GM21576 (cell line): Measurements from ENCODE around the gene PTGES.
"Not testable (repeated sequence)": the region's sequence is repeated elsewhere in the genome, so short reads cannot be mapped to it uniquely, and the experiment has no call there.

ENCODE experiments used
- ATAC-seq: cut with Tn5 transposase; IDR thresholded peaks from one replicate; pipeline ENCODE4 v1.9.1; 2021; ENCODE audit warnings: mild to moderate bottlenecking, moderate library complexity; ENCODE audit not compliant: unreplicated experiment

PTGES gene, protein sequence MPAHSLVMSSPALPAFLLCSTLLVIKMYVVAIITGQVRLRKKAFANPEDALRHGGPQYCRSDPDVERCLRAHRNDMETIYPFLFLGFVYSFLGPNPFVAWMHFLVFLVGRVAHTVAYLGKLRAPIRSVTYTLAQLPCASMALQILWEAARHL

GRCh38 chr9:129752900-129753729 lies at the start of gene PTGES:
PTGES (minus strand) TSS chr9:129753042; CDS start chr9:129753012, 30 bp downstream.
- no peak for ATAC-seq

DNA sequence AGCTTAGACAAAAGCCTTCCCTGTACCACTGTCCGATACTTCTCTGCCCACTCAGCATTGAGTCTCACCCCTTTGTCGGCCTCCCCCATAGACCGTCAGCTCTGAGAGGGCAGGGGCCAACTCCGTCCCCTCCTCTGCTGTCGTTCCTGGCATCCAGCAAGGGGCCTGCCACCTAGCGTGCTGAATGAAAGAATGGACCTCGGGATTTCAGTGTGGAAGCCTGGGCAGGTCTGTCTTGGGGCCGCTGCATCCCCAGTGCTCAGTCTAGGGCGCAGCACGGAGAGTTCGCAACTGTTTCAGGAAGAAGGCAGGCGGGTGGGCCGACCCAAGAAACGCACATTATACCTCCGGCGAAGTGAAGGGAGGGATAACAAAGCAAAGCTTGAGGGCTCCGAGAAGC lies 48.7 kb upstream of the PTGES start:
- no peak for ATAC-seq

DNA sequence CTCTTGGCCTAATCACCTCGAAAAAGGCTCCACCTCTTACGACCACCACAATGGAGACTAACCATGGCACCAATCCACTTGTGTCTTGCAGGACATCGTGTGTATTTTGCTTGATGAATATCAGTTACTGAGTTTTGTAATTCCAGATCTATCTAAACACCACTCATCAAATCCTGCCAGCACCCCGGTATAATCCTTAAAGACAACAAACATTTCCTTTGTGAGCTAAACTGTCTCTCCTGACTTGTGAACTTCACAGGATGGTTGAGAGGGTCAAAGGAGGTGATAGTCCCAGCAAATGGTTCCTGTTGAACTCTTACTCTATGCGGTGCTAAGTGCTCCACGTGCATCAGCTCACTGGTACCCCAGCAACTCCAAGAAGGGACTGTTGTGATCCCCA lies 46.1 kb upstream of the PTGES start:
- no peak for ATAC-seq

GRCh38 chr9:129796029-129796428 lies 43.2 kb upstream of the PTGES start:
- ATAC-seq = not testable (repeated sequence)

GRCh38 chr9:129794549-129794948 lies 41.7 kb upstream of the PTGES start:
- ATAC-seq = no peak

DNA sequence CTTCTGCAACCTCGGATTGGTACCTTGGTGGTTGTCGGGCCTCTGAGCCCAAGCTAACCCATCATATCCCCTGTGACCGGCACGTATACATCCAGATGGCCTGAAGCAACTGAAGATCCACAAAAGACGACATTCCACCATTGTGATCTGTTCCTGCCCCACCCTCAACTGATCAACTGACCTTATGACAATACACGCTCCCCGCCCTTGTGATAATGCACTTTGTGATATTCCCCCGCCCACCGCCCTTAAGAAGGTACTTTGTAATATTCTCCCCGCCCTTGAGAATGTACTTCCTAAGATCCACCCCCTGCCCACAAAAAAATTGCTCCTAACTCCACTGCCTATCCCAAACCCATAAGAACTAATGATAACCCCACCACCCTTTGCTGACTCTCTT lies 33.6 kb upstream of the PTGES start:
- no peak for ATAC-seq

- no peak for ATAC-seq
Observed at GRCh38 chr9:129785866-129786265, 33.0 kb upstream of the PTGES start.

GRCh38 chr9:129784970-129785369 lies 32.1 kb upstream of the PTGES start:
- not testable (repeated sequence) for ATAC-seq

- ATAC-seq = peak; percentile 50
Observed at GRCh38 chr9:129783516-129784361, 30.9 kb upstream of the PTGES start.

DNA sequence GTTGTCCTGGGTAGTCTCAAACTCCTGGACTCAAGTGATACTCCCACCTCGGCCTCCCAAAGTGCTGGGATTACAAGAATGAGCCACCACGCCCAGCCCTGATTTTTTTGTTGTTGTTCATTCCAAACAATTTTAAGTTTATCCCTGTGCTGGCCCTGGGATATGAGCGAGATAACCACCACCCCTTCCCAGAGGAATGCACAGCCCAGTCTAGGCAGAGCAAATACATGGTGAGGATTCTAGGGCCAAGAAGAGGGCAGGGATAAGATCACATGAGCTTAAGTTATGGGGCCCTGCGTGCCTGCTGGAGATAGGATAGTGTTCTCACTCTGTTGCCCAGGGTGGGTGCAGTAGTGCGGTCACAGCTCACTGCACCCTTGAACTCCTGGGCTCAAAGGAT lies 29.1 kb upstream of the PTGES start:
- no peak for ATAC-seq

DNA sequence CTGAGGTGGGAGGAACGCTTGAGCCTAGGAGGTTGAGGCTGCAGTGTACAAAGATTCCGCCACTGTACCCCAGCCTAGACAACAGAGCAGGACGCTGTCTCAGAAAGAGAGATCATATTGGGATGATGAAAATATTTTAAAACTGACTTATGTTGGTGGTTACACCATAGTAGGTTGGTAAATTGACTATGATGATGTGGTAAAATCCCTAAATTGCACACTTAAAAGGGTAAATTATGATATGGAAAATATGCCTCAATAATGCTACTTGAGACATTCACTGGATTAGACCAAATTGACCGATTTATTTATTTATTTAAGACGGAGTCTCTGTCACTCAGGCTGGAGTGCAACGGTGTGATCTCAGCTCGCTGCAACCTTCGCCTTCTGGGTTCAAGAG lies 28.3 kb upstream of the PTGES start:
- ATAC-seq = no peak

GRCh38 chr9:129779560-129780190 lies 26.8 kb upstream of the PTGES start:
- no peak for ATAC-seq

GRCh38 chr9:129778469-129778868 lies 25.6 kb upstream of the PTGES start:
- ATAC-seq = no peak

DNA sequence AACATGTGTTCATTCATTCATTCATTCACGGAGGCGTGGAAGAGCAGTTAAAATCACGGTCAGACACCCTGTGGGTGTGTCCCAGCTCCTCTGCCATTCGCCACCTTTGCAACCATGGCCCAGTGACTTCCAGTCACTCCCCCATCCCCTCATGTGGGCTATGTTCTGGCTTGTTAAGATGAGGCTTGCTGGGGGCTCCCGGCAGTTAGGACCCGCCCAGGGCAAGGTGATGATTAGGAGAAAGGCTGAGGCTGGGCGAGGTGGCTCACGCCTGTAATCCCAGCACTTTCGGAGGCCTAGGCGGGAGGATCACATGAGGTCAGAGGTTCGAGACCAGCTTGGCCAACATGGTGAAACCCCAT lies 24.9 kb upstream of the PTGES start:
- ATAC-seq = no peak

DNA sequence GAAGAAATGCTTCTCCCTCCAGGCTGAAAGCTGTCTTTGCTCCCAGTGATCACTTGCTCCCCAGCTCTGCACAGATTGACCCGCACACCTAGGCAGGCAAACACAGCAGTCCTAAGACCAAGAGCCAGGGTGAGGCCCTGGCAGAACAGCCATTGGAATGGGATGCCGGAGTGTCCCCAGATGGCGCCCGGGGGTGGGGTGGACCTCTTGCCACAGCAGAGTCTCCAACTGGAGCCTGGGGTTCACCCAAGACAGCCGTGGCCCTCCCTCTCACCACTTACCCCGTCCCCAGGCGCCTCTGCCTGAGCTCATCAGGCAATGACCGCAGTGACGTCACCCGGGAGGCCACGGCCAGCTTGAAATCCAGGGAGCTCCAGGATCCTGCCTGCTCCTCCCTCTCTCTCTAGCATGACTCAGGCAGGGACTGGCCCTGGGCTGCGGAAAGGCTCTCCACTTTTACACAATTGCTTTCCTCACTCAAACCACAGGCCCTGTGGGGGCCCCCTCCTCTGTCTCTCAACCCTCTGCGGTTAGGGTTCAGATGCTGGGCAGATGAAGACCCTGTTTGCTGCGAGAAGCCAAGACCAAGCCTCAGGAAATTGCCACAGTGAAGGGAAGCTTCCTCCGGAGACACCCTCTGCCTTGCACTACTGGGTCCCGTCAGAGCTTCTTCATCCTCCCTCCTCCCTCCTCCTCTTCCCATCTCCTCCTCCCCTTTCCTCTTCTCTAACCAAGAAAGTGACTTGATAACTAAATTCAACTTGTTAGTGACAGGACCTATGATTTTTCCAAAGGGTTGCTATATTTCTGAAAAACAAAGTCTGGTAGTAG lies 24.3 kb upstream of the PTGES start:
- ATAC-seq = no peak

- no peak for ATAC-seq
Observed at GRCh38 chr9:129776566-129776937, 23.7 kb upstream of the PTGES start.

DNA sequence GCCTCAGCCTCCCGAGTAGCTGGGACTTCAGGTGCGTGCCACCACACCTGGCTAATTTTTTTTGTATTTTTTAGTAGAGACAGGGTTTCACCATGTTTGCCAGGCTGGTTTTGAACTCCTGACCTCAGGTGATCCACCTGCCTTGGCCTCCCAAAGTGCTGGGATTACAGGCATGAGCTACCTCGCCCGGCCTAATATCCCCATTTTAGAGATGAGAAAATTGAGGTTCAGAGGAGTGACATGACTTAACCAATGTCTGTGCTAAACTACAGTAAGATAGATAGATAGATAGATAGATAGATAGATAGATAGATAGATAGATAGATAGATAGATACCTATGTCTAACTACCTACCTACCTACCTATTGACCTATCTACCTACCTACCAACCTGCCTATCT lies 23.3 kb upstream of the PTGES start:
- ATAC-seq = not testable (repeated sequence)

DNA sequence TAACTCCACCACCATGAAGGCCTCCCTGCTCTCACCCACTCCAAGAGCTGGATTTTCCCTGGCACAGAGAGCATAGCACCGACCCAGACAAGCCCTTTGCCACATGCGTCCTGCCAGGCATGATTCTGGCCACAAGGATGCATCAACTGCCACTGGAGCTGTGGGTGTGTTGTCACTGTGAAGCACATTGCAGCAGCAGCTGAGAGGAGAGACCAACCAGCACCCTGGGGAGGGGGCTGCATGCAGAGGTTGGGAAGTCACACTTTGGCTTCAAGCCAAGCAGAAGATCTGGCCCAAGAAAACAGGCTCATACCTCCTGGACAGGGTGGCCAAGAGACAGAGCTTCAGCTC lies 22.6 kb upstream of the PTGES start:
- no peak for ATAC-seq

GRCh38 chr9:129774791-129775447 lies 22.1 kb upstream of the PTGES start:
- ATAC-seq = no peak
